Caco-2 (cell line): Measurements from ENCODE around the gene APOM. TPM values are rescaled to one million over a fixed set of nuclear protein-coding genes. Genes with fewer than 3 reads are reported as not detected.

Experiments
- BruUV-seq: library from RNA; stranded (reverse); fragments of 400-500 nt; replicated peaks from 2 replicates; lab custom pipeline; 2021; lab: Mats Ljungman, UMichigan
- CTCF ChIA-PET: fragments of 300-600 bp; sonication (Branson Sonifier 250); formaldehyde crosslinking; loops from one replicate; lab custom pipeline; 2022; ENCODE audit warnings: antibody characterized with exemption; lab: Charles Lee
- POLR2A ChIA-PET: fragments of 300-600 bp; sonication (Branson Sonifier 250); formaldehyde crosslinking; loops from one replicate; lab custom pipeline; 2022; ENCODE audit warnings: antibody characterized with exemption; lab: Charles Lee
- DNase-seq, 2 experiments: peaks; one replicate each; pipeline versions ENCODE4 v3.0.0 to v3.0.0-alpha.2; 2020 to 2022
- H3K27me3 ChIP-seq: replicated peaks from 2 replicates; pipeline ENCODE4 v1.6.0; 2011; ENCODE audit warnings: low read length; ENCODE audit not compliant: control insufficient read depth, insufficient read depth
- H3K36me3 ChIP-seq: 2 replicates; pipeline ENCODE4 v1.5.1; 2011; ENCODE audit warnings: low read length; ENCODE audit not compliant: control insufficient read depth, insufficient read depth
- H3K4me1 ChIP-seq: fragments of 250-450 bp; sonication (Bioruptor Pico); 2 replicates; pipeline ENCODE4 v1.5.1; 2020; ENCODE audit warnings: mild to moderate bottlenecking
- H3K4me3 ChIP-seq: 2 replicates; pipeline ENCODE4 v1.5.1; 2011; ENCODE audit warnings: low read depth, mild to moderate bottlenecking, control low read depth, low read length
- H3K9me3 ChIP-seq: fragments of 250-450 bp; sonication (Bioruptor Pico); 2 replicates; pipeline ENCODE4 v1.5.1; 2020; ENCODE audit warnings: mild to moderate bottlenecking, moderate library complexity
- H3K27ac Mint-ChIP-seq: one replicate; pipeline ENCODE4 v1.8.0; 2022; ENCODE audit warnings: mixed read lengths; ENCODE audit not compliant: unreplicated experiment
- H3K27me3 Mint-ChIP-seq: one replicate; pipeline ENCODE4 v1.8.0; 2022; ENCODE audit warnings: mixed read lengths; ENCODE audit not compliant: insufficient read depth, unreplicated experiment
- H3K36me3 Mint-ChIP-seq: one replicate; pipeline ENCODE4 v1.8.0; 2022; ENCODE audit warnings: mild to moderate bottlenecking, mixed read lengths; ENCODE audit not compliant: insufficient read depth, unreplicated experiment
- H3K4me1 Mint-ChIP-seq: one replicate; pipeline ENCODE4 v1.8.0; 2022; ENCODE audit warnings: low read depth, mixed read lengths; ENCODE audit not compliant: unreplicated experiment
- H3K4me3 Mint-ChIP-seq: one replicate; pipeline ENCODE4 v1.8.0; 2022; ENCODE audit warnings: mild to moderate bottlenecking, moderate library complexity, mixed read lengths; ENCODE audit not compliant: unreplicated experiment
- H3K9me3 Mint-ChIP-seq: one replicate; pipeline ENCODE4 v1.8.0; 2022; ENCODE audit warnings: mixed read lengths; ENCODE audit not compliant: unreplicated experiment
- intact Hi-C: fragments of 100-400 bp; cut with micrococcal nuclease; formaldehyde crosslinking; loops from one replicate; pipeline ENCODE4 v1.10.0; 2022; ENCODE audit not compliant: unreplicated experiment
- total RNA-seq: library from RNA; stranded (reverse); gene quantifications from 2 replicates; pipeline ENCODE4 v1.2.3, GENCODE V29; 2022
- TF ChIP-seq, protein P1 (sequence below), 2 experiments: fragments of 200-600 bp in 1 of 2; IDR thresholded peaks; 1 replicate in 1 of 2; 2 replicates in 1 of 2; pipeline versions ENCODE4 v1.5.1 to v1.8.0; 2011 to 2022; ENCODE audit warnings: antibody characterized with exemption in 1 of 2, control low read depth in 1 of 2, inconsistent platforms in 1 of 2, low read depth in 1 of 2, low read length in 1 of 2, mild to moderate bottlenecking in 1 of 2, moderate library complexity in 1 of 2; ENCODE audit not compliant: insufficient read depth in 1 of 2, severe bottlenecking in 1 of 2, unreplicated experiment in 1 of 2

APOM gene
- total RNA-seq, 1 experiment from 2014 or later: 15.8 TPM

GRCh38 chr6:31643818-31644454 is 11.8 kb upstream of the APOM start:
- Mint-ChIP-seq H3K27ac (no peak overlapping the region), H3K9me3 (no peaks in the 10 kb centered on the region), H3K27me3 (no peaks in the 10 kb centered on the region), H3K4me3 (no peak overlapping the region), H3K4me1 (no peaks in the 10 kb centered on the region), H3K36me3 (peaks cover 75% of the 10 kb centered on the region)
- Histone ChIP-seq H3K27me3 (no peaks in the 10 kb centered on the region), H3K4me1 (no peaks in the 10 kb centered on the region), H3K4me3 (no peak overlapping the region), H3K9me3 (no peaks in the 10 kb centered on the region), H3K36me3 (peaks cover 13% of the 10 kb centered on the region)
- POLR2A ChIA-PET: interaction anchor here (1.0 kb wide), 1 partner anchor 12 kb away, joined by 3 read pairs; the partner anchor contains the start of gene APOM
- BruUV-seq: no TSS peak
- no peak for DNase-seq
- intact Hi-C loops: no loop called here
- CTCF ChIA-PET: no interaction called here
- TF ChIP-seq, protein P1, sequence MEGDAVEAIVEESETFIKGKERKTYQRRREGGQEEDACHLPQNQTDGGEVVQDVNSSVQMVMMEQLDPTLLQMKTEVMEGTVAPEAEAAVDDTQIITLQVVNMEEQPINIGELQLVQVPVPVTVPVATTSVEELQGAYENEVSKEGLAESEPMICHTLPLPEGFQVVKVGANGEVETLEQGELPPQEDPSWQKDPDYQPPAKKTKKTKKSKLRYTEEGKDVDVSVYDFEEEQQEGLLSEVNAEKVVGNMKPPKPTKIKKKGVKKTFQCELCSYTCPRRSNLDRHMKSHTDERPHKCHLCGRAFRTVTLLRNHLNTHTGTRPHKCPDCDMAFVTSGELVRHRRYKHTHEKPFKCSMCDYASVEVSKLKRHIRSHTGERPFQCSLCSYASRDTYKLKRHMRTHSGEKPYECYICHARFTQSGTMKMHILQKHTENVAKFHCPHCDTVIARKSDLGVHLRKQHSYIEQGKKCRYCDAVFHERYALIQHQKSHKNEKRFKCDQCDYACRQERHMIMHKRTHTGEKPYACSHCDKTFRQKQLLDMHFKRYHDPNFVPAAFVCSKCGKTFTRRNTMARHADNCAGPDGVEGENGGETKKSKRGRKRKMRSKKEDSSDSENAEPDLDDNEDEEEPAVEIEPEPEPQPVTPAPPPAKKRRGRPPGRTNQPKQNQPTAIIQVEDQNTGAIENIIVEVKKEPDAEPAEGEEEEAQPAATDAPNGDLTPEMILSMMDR (IDR thresholded peaks at IDR 0.05; ENCODE audit: insufficient read depth in 1 of 2, low read depth in 1 of 2, low read length in 1 of 2, severe bottlenecking in 1 of 2, unreplicated experiment in 1 of 2): no peak

- Mint-ChIP-seq H3K4me3 (no peak overlapping the region), H3K27ac (no peak overlapping the region)
- POLR2A ChIA-PET: interaction anchor here (0.6 kb wide), 1 partner anchor 217 kb away, joined by 3 read pairs; the partner anchor contains the start of gene NEU1
Observed at GRCh38 chr6:31645325-31645724, 10.4 kb upstream of the APOM start.

GRCh38 chr6:31651602-31652191 is 4.0 kb upstream of the APOM start:
- CTCF ChIA-PET: interaction anchor here (0.6 to 1.5 kb wide), 4 partner anchors 9 to 211 kb away, joined by 3 to 6 read pairs (median 4); partner anchors contain the start of genes C6orf47, GPANK1 and NEU1
- peak; percentile 82 to 83 for DNase-seq
- H3K4me1 ChIP-seq: peaks cover 36% of the 10 kb centered on the region
- no peaks in the 10 kb centered on the region for H3K9me3 ChIP-seq
- Mint-ChIP-seq H3K4me1 (peaks cover 17% of the 10 kb centered on the region), H3K36me3 (peaks cover 72% of the 10 kb centered on the region), H3K4me3 (peak overlapping the region; percentile 98), H3K27ac (peak overlapping the region; percentile 99), H3K27me3 (no peaks in the 10 kb centered on the region), H3K9me3 (no peaks in the 10 kb centered on the region)
- peaks cover 6% of the 10 kb centered on the region for H3K36me3 ChIP-seq
- POLR2A ChIA-PET: interaction anchor here (0.9 to 1.8 kb wide), 7 partner anchors 9 to 211 kb away, joined by 3 to 17 read pairs (median 8); partner anchors contain the start of genes C6orf47, GPANK1, LSM2 and NEU1
- TF ChIP-seq, protein P1 (IDR thresholded peaks at IDR 0.05; ENCODE audit: insufficient read depth in 1 of 2, low read depth in 1 of 2, low read length in 1 of 2, severe bottlenecking in 1 of 2, unreplicated experiment in 1 of 2): no peak
- peak overlapping the region; percentile 97 for H3K4me3 ChIP-seq
- BruUV-seq: TSS peak; percentile 55
- intact Hi-C loops: loop anchor here (1.0 to 2.0 kb wide), 3 partner anchors 9 to 31 kb away; partner anchors contain the start of genes C6orf47 and PRRC2A
- H3K27me3 ChIP-seq: no peaks in the 10 kb centered on the region

More at GRCh38 chr6:31645325-31645724, 10.4 kb upstream of the APOM start:
- TF ChIP-seq, protein P1 (IDR thresholded peaks at IDR 0.05; ENCODE audit: insufficient read depth in 1 of 2, low read depth in 1 of 2, low read length in 1 of 2, severe bottlenecking in 1 of 2, unreplicated experiment in 1 of 2): no peak
- intact Hi-C loops: no loop called here
- H3K4me1 Mint-ChIP-seq: no peaks in the 10 kb centered on the region
- no peaks in the 10 kb centered on the region for H3K9me3 Mint-ChIP-seq
- H3K9me3 ChIP-seq: no peaks in the 10 kb centered on the region
- no peaks in the 10 kb centered on the region for H3K27me3 ChIP-seq
- CTCF ChIA-PET: interaction anchor here (1.1 kb wide), 1 partner anchor 46 kb away, joined by 4 read pairs; no protein-coding TSS in a partner anchor
- H3K4me1 ChIP-seq: no peaks in the 10 kb centered on the region
- no TSS peak for BruUV-seq
- H3K36me3 Mint-ChIP-seq: peaks cover 75% of the 10 kb centered on the region
- H3K4me3 ChIP-seq: no peak overlapping the region
- no peaks in the 10 kb centered on the region for H3K27me3 Mint-ChIP-seq
- H3K36me3 ChIP-seq: peaks cover 11% of the 10 kb centered on the region
- DNase-seq: no peak
